Gastrocnemius medialis (tissue), 4 donors: ENCODE measurements around the gene EDEM1. TPM values are rescaled to one million over a fixed set of nuclear protein-coding genes. Genes with fewer than 3 reads are reported as not detected.
"Not testable (repeated sequence)": the region's sequence is repeated elsewhere in the genome, so short reads cannot be mapped to it uniquely, and the experiment has no call there.

ENCODE experiments used
- ATAC-seq, 2 donors: fragments of 150-250 bp; one replicate each; pipeline ENCODE4 v1.9.1; 2016
- DNase-seq, 2 donors: peaks; one replicate each; pipeline ENCODE4 v3.0.0-alpha.2; 2019
- H3K27ac ChIP-seq, 4 donors: fragments of 200-600 bp; sonication (generic); 1 replicate in 1 of 4; 2 replicates in 3 of 4; pipeline ENCODE4 v1.5.1; 2016 to 2018; ENCODE audit warnings: mild to moderate bottlenecking in 2 of 4, moderate library complexity in 1 of 4
- H3K27me3 ChIP-seq, 3 donors: fragments of 200-600 bp; sonication (generic) in 2 of 3; 1 replicate in 1 of 3; 2 replicates in 2 of 3; pipeline versions ENCODE4 v1.5.1 to v1.6.0; 2016 to 2019; ENCODE audit warnings: mild to moderate bottlenecking in 1 of 3, moderate library complexity in 1 of 3
- H3K36me3 ChIP-seq, 2 donors: fragments of 200-600 bp; sonication (generic) in 1 of 2; one replicate each; pipeline ENCODE4 v1.5.1; 2017 to 2018
- H3K4me1 ChIP-seq, 2 donors: fragments of 200-600 bp; sonication (generic) in 1 of 2; one replicate each; pipeline ENCODE4 v1.5.1; 2016 to 2017; ENCODE audit warnings: mild to moderate bottlenecking in 2 of 2
- H3K4me3 ChIP-seq, 4 donors: fragments of 200-600 bp; sonication (generic) in 3 of 4; 1 replicate in 1 of 4; 2 replicates in 3 of 4; pipeline ENCODE4 v1.5.1; 2016 to 2019; ENCODE audit warnings: mild to moderate bottlenecking in 2 of 4
- H3K9me3 ChIP-seq, 3 donors: fragments of 200-600 bp; sonication (generic) in 2 of 3; 1 replicate in 1 of 3; 2 replicates in 2 of 3; pipeline ENCODE4 v1.5.1; 2016 to 2019
- CTCF ChIP-seq, 5 experiments: fragments of 450-650 bp in 3 of 5; fragments of 200-600 bp in 2 of 5; sonication (generic) in 2 of 5; IDR thresholded peaks in 4 of 5; conservative IDR thresholded peaks in 1 of 5; 1 replicate in 4 of 5; 2 replicates in 1 of 5; pipeline ENCODE4 v1.5.1; 2016 to 2019; ENCODE audit warnings: antibody characterized with exemption in 5 of 5, mild to moderate bottlenecking in 3 of 5, moderate library complexity in 3 of 5
- POLR2A ChIP-seq, 2 donors: fragments of 450-650 bp; IDR thresholded peaks; one replicate each; pipeline ENCODE4 v1.6.1; 2017; ENCODE audit warnings: antibody characterized with exemption in 2 of 2, mild to moderate bottlenecking in 2 of 2, moderate library complexity in 2 of 2
- in situ Hi-C, 4 donors: fragments of 200-750 bp; cut with MboI; loops; one replicate each; pipeline versions ENCODE4 v1.15.0 to v1.8.0; 2017; ENCODE audit warnings: low sequenced_read_pairs in 4 of 4
- intact Hi-C: fragments of 100-400 bp; cut with DNase I; formaldehyde crosslinking; loops from one replicate; pipeline ENCODE4 v1.15.1; 2023; ENCODE audit warnings: low total_unique reads
- total RNA-seq, 4 donors: library from RNA; depleted of rRNA; stranded (reverse); fragments of >200 nt; gene quantifications; one replicate each; pipeline versions ENCODE4 v1.1.0 to v1.2.3, GENCODE V29; 2016

EDEM1 gene
- total RNA-seq, 4 donors from 2014 or later, result 7.8 to 12.3 (median 11.4) TPM

DNA sequence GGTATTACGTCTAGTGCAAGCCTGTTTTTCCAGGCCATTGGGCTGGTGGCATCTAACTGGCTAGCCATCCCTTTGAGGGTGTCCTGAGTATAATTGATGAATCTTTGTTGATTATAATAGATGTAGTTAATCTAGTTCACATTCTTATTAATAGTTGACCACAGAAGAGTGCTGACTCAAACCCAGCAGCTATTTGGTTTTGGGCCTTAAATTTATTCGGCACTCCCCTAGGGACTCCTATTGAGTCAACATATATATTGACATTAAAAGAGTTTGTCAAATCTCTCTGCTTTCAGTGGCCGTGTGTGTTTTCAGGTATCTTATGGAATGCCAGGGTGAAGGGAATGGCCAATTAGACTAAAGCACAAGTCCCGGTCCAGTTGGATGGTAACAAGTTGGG, 45.7 kb upstream of the EDEM1 start:
- H3K27ac ChIP-seq, result no peak overlapping the region
- no peak overlapping the region for H3K4me3 ChIP-seq
- H3K4me1 ChIP-seq, result peaks cover 55 to 71% of the 10 kb centered on the region in 2 donors
- intact Hi-C loops (no loop called here), in situ Hi-C loops (no loop called here)
- TF ChIP-seq POLR2A (IDR thresholded peaks at IDR 0.05), result no peak
- no peak for TF ChIP-seq CTCF (IDR thresholded peaks at IDR 0.05 in 4 of 5, conservative IDR thresholded peaks at IDR 0.05 in 1 of 5)
- no peaks in the 10 kb centered on the region for H3K27me3 ChIP-seq
- DNase-seq, result no peak
- no peaks in the 10 kb centered on the region for H3K36me3 ChIP-seq
- no peaks in the 10 kb centered on the region for H3K9me3 ChIP-seq
- no peak for ATAC-seq

DNA sequence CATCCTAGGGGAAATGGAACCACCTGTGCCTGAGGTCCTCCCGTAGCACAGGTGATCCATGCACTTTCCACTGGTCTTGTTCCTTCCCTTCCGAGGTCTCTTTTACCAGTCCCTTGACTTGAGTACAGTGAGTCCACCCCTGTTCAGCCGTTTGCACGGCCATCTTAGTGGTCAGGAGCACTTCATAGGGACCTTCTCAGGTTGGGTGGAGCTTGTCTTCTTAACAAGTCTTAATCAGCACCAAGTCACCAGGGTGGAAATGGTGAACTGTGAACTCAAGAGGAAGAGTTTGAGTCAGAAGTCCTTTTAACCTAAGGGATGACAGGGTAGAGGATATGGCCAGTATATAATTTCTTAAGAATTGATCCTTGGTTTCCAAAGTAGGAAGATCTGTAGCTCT, 44.0 kb upstream of the EDEM1 start:
- Histone ChIP-seq H3K36me3 (no peaks in the 10 kb centered on the region), H3K4me1 (peaks cover 45 to 54% of the 10 kb centered on the region in 2 donors), H3K27me3 (no peaks in the 10 kb centered on the region), H3K9me3 (no peaks in the 10 kb centered on the region), H3K27ac (no peak overlapping the region), H3K4me3 (no peak overlapping the region)
- in situ Hi-C loops (no loop called here), intact Hi-C loops (no loop called here)
- no peak for TF ChIP-seq POLR2A (IDR thresholded peaks at IDR 0.05)
- no peak for TF ChIP-seq CTCF (IDR thresholded peaks at IDR 0.05 in 4 of 5, conservative IDR thresholded peaks at IDR 0.05 in 1 of 5)
- no peak for ATAC-seq
- no peak for DNase-seq

- no peak for DNase-seq
- H3K36me3 ChIP-seq, result no peaks in the 10 kb centered on the region
- H3K27ac ChIP-seq, result no peak overlapping the region
- intact Hi-C loops (no loop called here), in situ Hi-C loops (no loop called here)
- no peak overlapping the region for H3K4me3 ChIP-seq
- no peak for ATAC-seq
- H3K4me1 ChIP-seq, result peaks cover 39 to 44% of the 10 kb centered on the region in 2 donors
- H3K9me3 ChIP-seq, result no peaks in the 10 kb centered on the region
- H3K27me3 ChIP-seq, result no peaks in the 10 kb centered on the region
- TF ChIP-seq POLR2A (IDR thresholded peaks at IDR 0.05) (no peak), CTCF (IDR thresholded peaks at IDR 0.05 in 4 of 5, conservative IDR thresholded peaks at IDR 0.05 in 1 of 5) (no peak)
These were observed 43.1 kb upstream of the EDEM1 start for GRCh38 chr3:5144316-5144994.

- no peaks in the 10 kb centered on the region for H3K9me3 ChIP-seq
- H3K4me1 ChIP-seq, result peaks cover 37 to 44% of the 10 kb centered on the region in 2 donors
- H3K36me3 ChIP-seq, result no peaks in the 10 kb centered on the region
- no peak overlapping the region for H3K4me3 ChIP-seq
- ATAC-seq (no peak), DNase-seq (no peak)
- intact Hi-C loops (no loop called here), in situ Hi-C loops (no loop called here)
- no peak overlapping the region for H3K27ac ChIP-seq
- TF ChIP-seq POLR2A (IDR thresholded peaks at IDR 0.05), result no peak
- TF ChIP-seq CTCF (IDR thresholded peaks at IDR 0.05 in 4 of 5, conservative IDR thresholded peaks at IDR 0.05 in 1 of 5), result no peak
- H3K27me3 ChIP-seq, result no peaks in the 10 kb centered on the region
These were observed 42.4 kb upstream of the EDEM1 start for GRCh38 chr3:5145120-5145519.

DNA sequence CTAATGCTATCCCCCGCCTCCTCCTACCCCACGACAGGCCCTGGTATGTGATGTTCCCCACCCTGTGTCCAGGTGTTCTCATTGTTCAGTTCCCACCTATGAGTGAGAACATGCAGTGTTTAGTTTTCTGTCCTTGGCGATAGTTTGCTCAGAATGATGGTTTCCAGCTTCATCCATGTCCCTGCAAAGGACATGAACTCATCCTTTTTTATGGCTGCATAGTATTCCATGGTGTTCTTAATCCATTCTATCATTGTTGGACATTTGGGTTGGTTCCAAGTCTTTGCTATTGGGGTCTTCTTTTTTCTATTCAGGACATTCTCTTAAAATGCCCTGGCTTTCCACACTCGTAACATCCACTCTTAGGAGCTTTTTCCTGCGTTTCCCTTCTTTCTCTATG, 40.4 kb upstream of the EDEM1 start:
- intact Hi-C loops, H3K27ac ChIP-seq, H3K36me3 ChIP-seq, DNase-seq, H3K27me3 ChIP-seq, H3K4me3 ChIP-seq, ATAC-seq, in situ Hi-C loops, H3K9me3 ChIP-seq: not testable (repeated sequence)
- peaks cover 30 to 32% of the 10 kb centered on the region in 2 donors for H3K4me1 ChIP-seq
